ENCODE results near the gene RAB40B. TPM values are rescaled to one million over a fixed set of nuclear protein-coding genes. Genes with fewer than 3 reads are reported as not detected.

The RAB40B gene
- total RNA-seq, 3 donors from 2014 or later (not counting 1 experiment from before 2014, with no cell fraction given), result 3.7 to 7.3 (median 4.0) TPM

GRCh38 chr17:82704886-82705285, 6.4 kb upstream of the RAB40B start:
- Mint-ChIP-seq H3K9me3 (no peaks in the 10 kb centered on the region), H3K27ac (no peak overlapping the region), H3K4me3 (no peak overlapping the region), H3K36me3 (no peaks in the 10 kb centered on the region), H3K4me1 (no peaks in the 10 kb centered on the region), H3K27me3 (ENCODE audit: low read depth in 2 of 2) (no peaks in the 10 kb centered on the region)
- Histone ChIP-seq H3K4me3 (ENCODE audit: low read length) (no peak overlapping the region), H3K4me1 (ENCODE audit: control insufficient read depth, insufficient read depth, low read length) (no peaks in the 10 kb centered on the region), H3K27ac (ENCODE audit: low read length) (no peak overlapping the region), H3K9me3 (ENCODE audit: control insufficient read depth, insufficient read depth, low read length) (no peaks in the 10 kb centered on the region), H3K36me3 (ENCODE audit: control insufficient read depth, insufficient read depth, low read length) (no peaks in the 10 kb centered on the region), H3K27me3 (ENCODE audit: control insufficient read depth, insufficient read depth, low read length) (no peaks in the 10 kb centered on the region)
- DNase-seq, result no peak
- ATAC-seq, result no peak
- 89% methylated on average over 13 of the region's 13 CpGs for WGBS (ENCODE audit: insufficient coverage)
- no peak for TF ChIP-seq CTCF (IDR thresholded peaks at IDR 0.05)
- intact Hi-C loops (cut with micrococcal nuclease), result no loop called here

GRCh38 chr17:82703935-82704865, 5.7 kb upstream of the RAB40B start:
- 88% methylated on average over 38 of the region's 38 CpGs for WGBS (ENCODE audit: insufficient coverage)
- intact Hi-C loops (cut with micrococcal nuclease), result no loop called here
- no peaks in the 10 kb centered on the region for H3K27me3 Mint-ChIP-seq (ENCODE audit: low read depth in 2 of 2)
- H3K4me3 Mint-ChIP-seq, result no peak overlapping the region
- no peaks in the 10 kb centered on the region for H3K36me3 ChIP-seq (ENCODE audit: control insufficient read depth, insufficient read depth, low read length)
- ATAC-seq (no peak), DNase-seq (no peak)
- peaks cover 0 to 2% of the 10 kb centered on the region in 2 donors for H3K4me1 Mint-ChIP-seq
- no peaks in the 10 kb centered on the region for H3K9me3 Mint-ChIP-seq
- H3K27ac Mint-ChIP-seq, result no peak overlapping the region
- no peaks in the 10 kb centered on the region for H3K9me3 ChIP-seq (ENCODE audit: control insufficient read depth, insufficient read depth, low read length)
- H3K4me3 ChIP-seq (ENCODE audit: low read length), result no peak overlapping the region
- TF ChIP-seq CTCF (IDR thresholded peaks at IDR 0.05), result no peak
- H3K36me3 Mint-ChIP-seq, result no peaks in the 10 kb centered on the region
- H3K27me3 ChIP-seq (ENCODE audit: control insufficient read depth, insufficient read depth, low read length), result no peaks in the 10 kb centered on the region
- no peak overlapping the region for H3K27ac ChIP-seq (ENCODE audit: low read length)
- peaks cover 5% of the 10 kb centered on the region for H3K4me1 ChIP-seq (ENCODE audit: control insufficient read depth, insufficient read depth, low read length)

DNA sequence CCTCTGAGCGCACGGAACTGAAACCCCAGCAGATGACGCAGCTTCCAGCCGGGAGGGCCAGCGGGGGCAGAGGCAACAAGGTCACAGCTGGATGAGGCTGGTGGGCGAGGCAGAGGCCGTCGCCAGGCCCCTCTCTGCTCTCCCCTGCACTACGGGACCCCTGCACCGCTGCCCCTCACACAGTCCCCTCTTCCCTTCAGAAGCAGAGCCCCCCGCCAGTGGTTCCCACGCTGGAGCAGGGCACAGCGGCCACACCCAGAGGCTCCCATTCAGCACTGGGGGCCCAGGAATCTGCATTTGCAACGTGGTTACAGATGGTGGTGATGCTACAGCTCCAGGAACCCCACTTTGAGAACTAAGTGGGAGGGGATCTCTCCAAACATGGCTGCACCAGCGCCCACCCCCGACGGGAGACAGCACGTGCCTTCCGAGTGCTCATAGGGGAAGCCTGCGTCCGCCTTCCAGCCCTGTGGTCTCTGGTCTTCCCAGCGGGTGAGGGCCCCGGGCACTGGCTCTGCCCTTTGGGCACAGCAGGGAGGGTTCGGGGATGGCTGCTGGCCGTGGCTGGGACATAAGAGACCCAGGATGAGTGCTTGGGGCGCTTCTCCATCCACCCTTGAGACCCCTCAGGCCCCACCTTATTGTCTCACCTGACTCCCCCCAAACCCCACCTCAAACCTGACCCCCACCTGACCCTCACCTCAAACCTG, 4.7 kb upstream of the RAB40B start:
- Histone ChIP-seq H3K4me3 (ENCODE audit: low read length) (no peak overlapping the region), H3K27me3 (ENCODE audit: control insufficient read depth, insufficient read depth, low read length) (no peaks in the 10 kb centered on the region), H3K36me3 (ENCODE audit: control insufficient read depth, insufficient read depth, low read length) (no peaks in the 10 kb centered on the region), H3K9me3 (ENCODE audit: control insufficient read depth, insufficient read depth, low read length) (no peaks in the 10 kb centered on the region), H3K27ac (ENCODE audit: low read length) (no peak overlapping the region), H3K4me1 (ENCODE audit: control insufficient read depth, insufficient read depth, low read length) (peaks cover 7% of the 10 kb centered on the region)
- ATAC-seq (no peak), DNase-seq (no peak)
- Mint-ChIP-seq H3K9me3 (no peaks in the 10 kb centered on the region), H3K4me3 (no peak overlapping the region), H3K4me1 (peaks cover 0 to 5% of the 10 kb centered on the region in 2 donors), H3K27me3 (ENCODE audit: low read depth in 2 of 2) (no peaks in the 10 kb centered on the region), H3K27ac (no peak overlapping the region), H3K36me3 (no peaks in the 10 kb centered on the region)
- 87% methylated on average over 26 of the region's 26 CpGs for WGBS (ENCODE audit: insufficient coverage)
- TF ChIP-seq CTCF (IDR thresholded peaks at IDR 0.05), result no peak
- intact Hi-C loops (cut with micrococcal nuclease), result no loop called here
